HL-60/S4 (cell line): Measurements from ENCODE around the gene JAGN1.
"Not testable (repeated sequence)": the region's sequence is repeated elsewhere in the genome, so short reads cannot be mapped to it uniquely, and the experiment has no call there.

Experiments
- in situ Hi-C: fragments of 300-500 bp; cut with MboI; formaldehyde crosslinking; loops from 2 replicates; pipeline ENCODE4 v1.14.3; 2022; ENCODE audit warnings: low sequenced_read_pairs

Gene JAGN1

DNA sequence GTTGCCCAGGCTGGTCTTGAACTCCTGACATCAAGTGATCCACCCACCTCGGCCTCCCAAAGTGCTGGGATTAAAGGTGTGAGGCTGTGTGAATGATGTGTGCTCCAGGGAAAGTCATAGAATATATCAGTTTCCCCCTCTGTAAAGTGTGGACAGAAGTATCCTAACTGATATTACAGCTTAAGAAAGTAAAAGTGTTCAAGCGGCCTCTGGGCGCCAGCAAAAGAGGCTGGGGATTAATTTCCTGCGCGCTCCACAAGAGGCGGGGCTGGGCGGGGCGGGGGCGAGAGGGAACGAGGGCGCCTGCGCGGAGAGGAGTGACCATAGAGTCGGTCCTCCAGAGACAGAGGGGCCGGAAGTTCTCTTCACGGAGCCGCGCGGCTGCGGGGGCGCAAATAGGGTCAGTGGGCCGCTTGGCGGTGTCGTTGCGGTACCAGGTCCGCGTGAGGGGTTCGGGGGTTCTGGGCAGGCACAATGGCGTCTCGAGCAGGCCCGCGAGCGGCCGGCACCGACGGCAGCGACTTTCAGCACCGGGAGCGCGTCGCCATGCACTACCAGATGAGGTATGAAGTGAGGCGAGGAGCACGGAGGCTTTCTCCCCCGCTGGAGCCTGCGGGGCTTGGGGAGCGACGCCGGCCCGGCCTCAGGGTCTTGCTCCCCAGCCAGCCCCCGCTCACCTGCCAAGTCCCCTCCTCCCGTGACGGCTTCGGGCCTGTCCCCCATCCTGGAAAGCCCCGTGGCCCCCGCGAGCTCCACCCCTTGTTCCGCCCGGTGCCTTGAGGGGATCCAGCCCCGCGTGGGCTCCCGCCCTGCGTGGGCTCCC, at the start of gene JAGN1:
Gene JAGN1, plus strand, starts transcription at position 362 of the 823 bp plus-strand sequence. Its CDS starts 113 bp downstream, at position 475.
- in situ Hi-C loops: no loop called here

GRCh38 chr3:9841015-9841414, 49.4 kb upstream of the JAGN1 start:
- in situ Hi-C loops: no loop called here

DNA sequence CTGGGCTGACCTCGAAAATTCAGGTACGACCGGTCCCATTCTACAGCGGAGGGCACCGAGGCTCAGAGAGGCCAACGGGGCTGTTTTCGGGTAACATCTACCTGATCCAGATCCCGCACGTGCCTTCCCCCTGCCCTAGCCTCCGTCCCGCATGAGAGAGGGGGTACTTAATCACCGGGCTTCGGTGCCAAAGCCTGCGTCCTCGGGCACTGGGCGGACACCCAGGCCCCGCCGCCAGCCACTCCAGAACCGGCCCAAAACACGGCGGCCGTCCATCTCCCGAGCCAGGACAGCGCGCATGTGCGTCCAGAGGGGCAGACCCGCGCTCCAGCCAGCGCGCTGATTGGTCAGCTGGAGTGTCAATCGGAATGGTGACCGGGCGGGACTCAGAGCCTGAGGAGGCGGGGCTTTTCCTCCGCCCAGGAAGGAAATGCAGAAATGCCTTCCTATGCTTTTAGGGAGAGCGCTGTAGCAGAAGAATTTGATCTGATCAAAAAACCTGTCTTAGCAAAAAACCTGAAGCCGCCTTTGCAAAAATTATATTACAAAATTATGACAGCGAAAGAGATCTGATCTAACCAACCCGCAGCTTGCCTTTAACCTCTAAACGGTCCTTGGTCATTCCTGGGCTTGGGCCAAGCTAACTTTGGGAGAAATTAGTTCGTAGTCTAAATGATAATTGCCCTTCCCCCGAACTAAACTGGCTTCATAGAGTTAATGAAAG, 46.5 kb upstream of the JAGN1 start, which contains the start of gene RPUSD3:
Gene RPUSD3, minus strand, starts transcription at position 294 of the 724 bp plus-strand sequence. Its CDS starts 18 bp downstream, at position 276.
- in situ Hi-C loops: no loop called here

GRCh38 chr3:9846231-9846630, 44.2 kb upstream of the JAGN1 start:
- in situ Hi-C loops: no loop called here

GRCh38 chr3:9846931-9847488, 43.4 kb upstream of the JAGN1 start:
- in situ Hi-C loops: no loop called here

DNA sequence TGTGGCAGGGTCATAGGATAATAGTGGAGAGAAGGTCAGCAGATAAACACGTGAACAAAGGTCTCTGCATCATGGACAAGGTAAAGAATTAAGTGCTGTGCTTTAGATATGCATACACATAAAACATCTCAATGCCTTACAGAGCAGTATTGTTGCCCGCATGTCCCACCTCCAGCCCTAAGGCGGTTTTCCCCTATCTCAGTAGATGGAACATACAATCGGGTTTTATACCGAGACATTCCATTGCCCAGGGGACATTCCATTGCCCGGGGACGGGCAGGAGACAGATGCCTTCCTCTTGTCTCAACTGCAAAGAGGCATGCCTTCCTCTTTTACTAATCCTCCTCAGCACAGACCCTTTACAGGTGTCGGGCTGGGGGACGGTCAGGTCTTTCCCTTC, 42.5 kb upstream of the JAGN1 start:
- in situ Hi-C loops: not testable (repeated sequence)

GRCh38 chr3:9848860-9849259, 41.5 kb upstream of the JAGN1 start:
- in situ Hi-C loops: not testable (repeated sequence)

GRCh38 chr3:9851383-9851782, 39.0 kb upstream of the JAGN1 start:
- in situ Hi-C loops: not testable (repeated sequence)

GRCh38 chr3:9851926-9852325, 38.5 kb upstream of the JAGN1 start:
- in situ Hi-C loops: not testable (repeated sequence)

GRCh38 chr3:9852528-9852927, 37.9 kb upstream of the JAGN1 start:
- in situ Hi-C loops: no loop called here

DNA sequence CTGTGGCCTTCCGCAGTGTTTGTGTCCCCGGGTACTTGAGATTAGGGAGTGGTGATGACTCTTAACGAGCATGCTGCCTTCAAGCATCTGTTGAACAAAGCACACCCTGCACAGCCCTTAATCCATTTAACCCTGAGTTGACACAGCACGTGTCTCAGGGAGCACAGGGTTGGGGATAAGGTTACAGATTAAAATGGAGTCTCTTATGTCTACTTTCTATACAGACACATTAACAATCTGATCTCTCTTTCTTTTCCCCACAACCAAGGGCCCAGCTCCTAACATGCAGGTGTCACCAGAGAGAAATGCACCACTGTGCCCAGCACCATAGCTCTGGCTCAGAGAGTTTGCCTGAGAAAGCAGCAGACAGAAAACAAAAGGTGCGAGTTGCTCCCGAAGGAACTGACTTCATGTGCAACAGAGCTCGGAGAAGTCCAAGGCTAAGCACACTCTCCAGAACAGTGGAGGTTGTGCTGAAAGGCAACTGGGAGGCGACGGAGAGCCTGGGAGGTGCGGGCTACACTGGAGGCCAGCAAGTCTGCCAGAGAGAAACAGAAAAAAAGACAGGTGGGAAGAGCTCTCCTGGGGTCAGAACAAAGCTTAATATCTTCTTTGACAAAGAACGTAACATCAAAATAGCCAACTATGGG, 36.0 kb upstream of the JAGN1 start:
- in situ Hi-C loops: not testable (repeated sequence)

DNA sequence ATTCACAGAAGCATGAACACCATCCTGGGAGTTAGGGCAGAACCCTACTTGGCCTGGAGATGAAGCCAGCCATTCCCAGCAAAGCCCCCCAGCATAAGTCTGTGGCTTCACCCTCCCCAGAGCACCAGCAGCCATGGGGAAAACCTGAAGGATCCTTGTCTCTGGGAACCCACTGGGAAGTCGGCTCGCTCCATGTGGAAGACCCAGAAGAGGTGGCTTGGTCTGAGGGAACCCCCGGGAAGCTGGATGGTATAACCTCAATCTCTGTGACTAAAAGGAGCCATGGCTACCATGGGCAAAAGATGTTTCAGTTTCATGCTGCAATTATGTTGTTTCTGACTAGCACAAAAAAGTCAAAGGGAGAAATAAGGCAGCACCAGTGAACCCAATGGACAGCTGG, 34.8 kb upstream of the JAGN1 start:
- in situ Hi-C loops: no loop called here

GRCh38 chr3:9859530-9860025, 30.8 kb upstream of the JAGN1 start:
- in situ Hi-C loops: no loop called here

DNA sequence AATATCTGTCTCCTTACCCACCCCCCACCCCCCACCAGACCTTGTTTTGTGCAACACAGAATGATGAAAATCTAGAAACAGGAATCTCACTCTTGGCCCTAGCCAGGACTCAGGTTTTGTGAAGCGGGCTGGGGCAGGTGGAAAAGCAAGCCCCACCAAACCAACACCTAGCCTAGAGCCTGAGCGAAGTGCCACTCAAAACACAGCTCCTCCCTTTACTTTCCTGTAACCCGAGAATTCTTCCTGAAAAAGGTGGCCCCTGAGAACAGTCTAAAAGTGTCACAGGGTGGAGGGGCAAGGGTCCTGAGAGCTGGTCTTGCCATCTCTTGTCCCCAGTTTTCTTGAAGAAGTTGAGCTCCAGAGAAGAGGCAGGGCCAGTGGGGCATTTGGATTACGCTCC, 29.2 kb upstream of the JAGN1 start:
- in situ Hi-C loops: no loop called here

DNA sequence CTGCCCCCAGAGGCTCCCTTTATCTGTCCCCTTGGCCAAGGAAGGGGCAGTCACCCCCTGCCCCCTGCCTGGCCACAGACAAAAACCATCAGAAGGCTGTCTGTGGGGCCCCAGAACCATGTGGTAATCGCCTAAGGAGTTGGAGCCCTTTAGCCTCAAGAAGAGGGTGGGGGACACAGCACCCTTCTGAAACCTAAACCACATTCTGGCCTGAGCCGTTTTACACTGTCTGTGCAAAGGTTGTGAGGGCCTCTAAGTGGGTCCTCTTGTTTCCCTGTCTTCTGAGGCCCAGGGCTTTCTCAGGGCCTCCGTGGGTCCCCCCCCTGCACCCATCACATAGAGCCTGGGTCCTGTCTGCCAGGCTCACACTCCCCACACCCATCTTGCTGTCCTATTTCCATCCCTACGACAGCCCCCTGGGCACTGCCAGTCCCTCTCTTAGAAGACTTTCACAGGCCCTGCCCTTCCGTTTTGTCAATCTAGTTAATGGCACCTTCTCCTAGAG, 28.7 kb upstream of the JAGN1 start:
- in situ Hi-C loops: no loop called here

- in situ Hi-C loops: no loop called here
These were observed 27.9 kb upstream of the JAGN1 start for GRCh38 chr3:9862391-9863057.

- in situ Hi-C loops: no loop called here
These were observed 27.2 kb upstream of the JAGN1 start for GRCh38 chr3:9863058-9863772.

- in situ Hi-C loops: no loop called here
These were observed 26.0 kb upstream of the JAGN1 start for GRCh38 chr3:9864200-9864927.

DNA sequence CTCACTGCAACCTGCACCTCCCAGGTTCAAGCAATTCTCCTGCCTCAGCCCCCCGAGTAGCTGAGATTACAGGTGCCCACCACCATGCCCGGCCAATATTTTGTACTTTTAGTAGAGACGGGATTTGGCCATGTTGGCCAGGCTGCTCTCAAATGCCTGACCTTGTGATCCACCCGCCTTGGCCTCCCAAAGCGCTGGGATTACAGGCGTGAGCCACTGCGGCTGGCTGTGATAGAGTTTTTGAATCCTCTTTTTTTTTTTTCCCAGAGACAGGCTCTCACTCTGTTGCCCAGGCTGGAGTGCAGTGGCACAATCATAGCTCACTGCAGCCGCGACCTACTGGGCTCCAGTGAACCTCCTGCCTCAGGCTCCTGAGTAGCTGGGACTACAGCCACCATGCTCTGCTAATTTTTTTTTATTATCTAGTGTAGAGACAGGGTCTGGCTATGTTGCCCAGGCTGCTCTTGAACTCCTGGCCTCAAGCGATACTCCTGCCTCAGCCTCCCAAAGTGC, 25.2 kb upstream of the JAGN1 start:
- in situ Hi-C loops: not testable (repeated sequence)
